Karpas-422 (cell line): ENCODE measurements around the gene MYO18B. TPM values are rescaled to one million over a fixed set of nuclear protein-coding genes. Genes with fewer than 3 reads are reported as not detected.

Source experiments
- DNase-seq: peaks from one replicate; pipeline ENCODE4 v3.0.0-alpha.2; 2015
- H2AFZ ChIP-seq: fragments of 200-600 bp; sonication (generic); 2 replicates; pipeline ENCODE4 v1.6.1; 2014; ENCODE audit warnings: antibody characterized with exemption, low read length, mixed read lengths
- H3K27ac ChIP-seq: fragments of 200-600 bp; sonication (generic); 2 replicates; pipeline ENCODE4 v1.5.1; 2014; ENCODE audit warnings: mild to moderate bottlenecking, low read length, moderate library complexity
- H3K27me3 ChIP-seq: fragments of 200-600 bp; sonication (generic); 2 replicates; pipeline ENCODE4 v1.6.1; 2014; ENCODE audit warnings: low read length, mixed read lengths
- H3K36me3 ChIP-seq: fragments of 200-600 bp; sonication (generic); 2 replicates; pipeline ENCODE4 v1.6.1; 2014; ENCODE audit warnings: low read length, mixed read lengths; ENCODE audit not compliant: insufficient read depth
- H3K4me1 ChIP-seq: fragments of 200-600 bp; sonication (generic); 2 replicates; pipeline ENCODE4 v1.6.1; 2014; ENCODE audit warnings: mild to moderate bottlenecking, low read length, mixed read lengths
- H3K4me2 ChIP-seq: fragments of 200-600 bp; sonication (generic); 2 replicates; pipeline ENCODE4 v1.6.1; 2014; ENCODE audit warnings: low read length, low read depth, mild to moderate bottlenecking; ENCODE audit not compliant: poor library complexity, severe bottlenecking
- H3K4me3 ChIP-seq: fragments of 200-600 bp; sonication (generic); 2 replicates; pipeline ENCODE4 v1.5.1; 2014; ENCODE audit warnings: mild to moderate bottlenecking, antibody characterized with exemption, low read length, mixed read lengths
- H3K79me2 ChIP-seq: fragments of 200-600 bp; sonication (generic); 2 replicates; pipeline ENCODE4 v1.6.1; 2014; ENCODE audit warnings: mild to moderate bottlenecking, low read length, mixed read lengths
- H3K9ac ChIP-seq: fragments of 200-600 bp; sonication (generic); 2 replicates; pipeline ENCODE4 v1.6.0; 2014; ENCODE audit warnings: low read length
- H3K9me2 ChIP-seq: fragments of 200-600 bp; sonication (generic), shearing (Covaris generic); replicated peaks from 2 replicates; pipeline ENCODE4 v1.6.0; 2014; ENCODE audit warnings: mild to moderate bottlenecking, low read length, moderate library complexity; ENCODE audit not compliant: insufficient read depth
- H3K9me3 ChIP-seq: fragments of 300-700, 200-600 bp; sonication (generic); 2 replicates; pipeline ENCODE4 v1.6.1; 2014; ENCODE audit warnings: low read length, mixed read lengths
- H4K20me1 ChIP-seq: fragments of 200-600 bp; sonication (generic); 2 replicates; pipeline ENCODE4 v1.6.1; 2014; ENCODE audit warnings: mild to moderate bottlenecking, antibody characterized with exemption, low read length, low read depth; ENCODE audit not compliant: insufficient read depth
- total RNA-seq: library from RNA; depleted of rRNA; stranded (reverse); fragments of >200 nt; shearing (Covaris generic); gene quantifications from 2 replicates; pipeline ENCODE4 v1.2.3, GENCODE V29; 2014; ENCODE audit warnings: low replicate concordance

The MYO18B gene
- total RNA-seq, 1 experiment from 2014 or later: not detected

DNA sequence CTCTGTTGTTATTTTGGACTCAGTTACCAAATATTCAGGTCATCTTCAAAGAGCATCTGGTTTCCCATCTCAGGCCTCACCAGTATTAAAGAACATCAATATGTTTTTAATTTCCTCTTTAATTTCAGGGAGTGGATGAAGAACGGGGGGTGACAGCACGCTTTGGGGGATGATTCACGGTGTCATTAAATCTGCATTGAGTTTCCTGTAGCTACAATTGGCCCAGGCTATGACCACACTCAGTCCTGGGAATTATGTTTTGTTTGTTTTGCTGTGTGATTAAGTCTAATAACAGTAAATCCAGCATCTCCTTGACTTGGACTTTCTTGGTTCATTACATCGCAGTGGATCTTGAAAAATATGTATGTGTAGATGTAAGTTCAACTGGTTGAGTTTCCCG is 277.6 kb downstream of the MYO18B start:
- no peaks in the 10 kb centered on the region for H3K36me3 ChIP-seq
- no peak overlapping the region for H3K4me2 ChIP-seq
- H3K9me3 ChIP-seq: no peaks in the 10 kb centered on the region
- no peaks in the 10 kb centered on the region for H3K27me3 ChIP-seq
- H3K9ac ChIP-seq: no peak overlapping the region
- H3K4me3 ChIP-seq: no peak overlapping the region
- no peak overlapping the region for H2AFZ ChIP-seq
- no peaks in the 10 kb centered on the region for H4K20me1 ChIP-seq
- no peaks in the 10 kb centered on the region for H3K79me2 ChIP-seq
- no peaks in the 10 kb centered on the region; the same call in 1 of the 2 replicates for H3K4me1 ChIP-seq
- H3K9me2 ChIP-seq: no peaks in the 10 kb centered on the region
- no peak overlapping the region for H3K27ac ChIP-seq
- DNase-seq: no peak

DNA sequence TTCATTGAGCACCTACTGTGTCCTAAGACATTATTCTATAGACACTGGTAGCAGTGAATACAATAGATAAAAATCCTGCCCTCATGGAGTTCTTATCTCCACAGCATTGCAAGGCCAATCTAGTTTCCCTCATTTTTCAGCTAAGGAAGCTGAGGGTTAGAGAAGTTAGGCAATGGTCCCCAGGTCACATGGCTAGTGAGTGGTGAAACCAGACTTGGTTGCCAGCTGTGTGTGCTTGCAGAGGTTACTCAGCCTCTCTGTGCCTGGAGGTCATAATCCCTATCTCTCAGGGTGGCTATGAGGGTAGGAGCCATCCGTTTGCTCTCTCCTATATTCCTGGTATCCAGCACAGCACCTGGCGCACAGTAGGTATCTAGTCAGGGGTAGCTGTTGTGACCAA is 279.5 kb downstream of the MYO18B start:
- no peak overlapping the region for H3K4me2 ChIP-seq
- H3K27me3 ChIP-seq: no peaks in the 10 kb centered on the region
- H3K27ac ChIP-seq: no peak overlapping the region
- H3K36me3 ChIP-seq: no peaks in the 10 kb centered on the region
- DNase-seq: no peak
- H3K4me3 ChIP-seq: no peak overlapping the region
- no peaks in the 10 kb centered on the region for H4K20me1 ChIP-seq
- no peaks in the 10 kb centered on the region for H3K9me2 ChIP-seq
- H3K9me3 ChIP-seq: no peaks in the 10 kb centered on the region
- H2AFZ ChIP-seq: no peak overlapping the region
- H3K9ac ChIP-seq: no peak overlapping the region
- no peaks in the 10 kb centered on the region; the same call in 1 of the 2 replicates for H3K4me1 ChIP-seq
- H3K79me2 ChIP-seq: no peaks in the 10 kb centered on the region

- no peaks in the 10 kb centered on the region for H4K20me1 ChIP-seq
- H3K9me3 ChIP-seq: no peaks in the 10 kb centered on the region
- no peak overlapping the region for H3K4me2 ChIP-seq
- H3K9me2 ChIP-seq: no peaks in the 10 kb centered on the region
- H3K36me3 ChIP-seq: no peaks in the 10 kb centered on the region
- no peak overlapping the region for H3K4me3 ChIP-seq
- no peaks in the 10 kb centered on the region; the same call in 1 of the 2 replicates for H3K4me1 ChIP-seq
- no peaks in the 10 kb centered on the region for H3K27me3 ChIP-seq
- no peak overlapping the region for H2AFZ ChIP-seq
- no peak overlapping the region for H3K27ac ChIP-seq
- H3K79me2 ChIP-seq: no peaks in the 10 kb centered on the region
- no peak overlapping the region for H3K9ac ChIP-seq
- no peak for DNase-seq
Observed at GRCh38 chr22:26023104-26023775, 281.3 kb downstream of the MYO18B start.

DNA sequence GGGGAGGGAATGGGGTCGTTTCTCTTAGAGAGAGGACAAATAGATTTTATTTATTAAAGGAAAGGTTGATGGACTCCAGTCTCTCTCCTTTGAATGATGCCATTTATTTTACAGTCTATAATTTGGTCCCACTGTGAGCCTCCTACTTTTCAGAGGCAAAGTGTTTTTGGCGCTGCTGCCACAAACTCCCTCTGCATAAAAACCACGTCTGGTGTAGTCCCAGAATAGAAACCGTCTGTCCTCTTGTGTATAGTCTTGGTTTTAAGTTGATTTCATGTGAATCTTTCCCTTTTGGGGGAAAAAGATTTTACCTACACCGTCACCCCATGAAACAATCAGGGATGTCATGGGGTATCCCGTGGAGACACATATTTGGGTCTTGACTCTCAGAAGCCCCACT is 283.6 kb downstream of the MYO18B start:
- no peak overlapping the region for H3K4me2 ChIP-seq
- no peak overlapping the region for H3K4me3 ChIP-seq
- no peaks in the 10 kb centered on the region for H3K27me3 ChIP-seq
- H3K9me2 ChIP-seq: no peaks in the 10 kb centered on the region
- H2AFZ ChIP-seq: no peak overlapping the region
- no peaks in the 10 kb centered on the region for H3K4me1 ChIP-seq
- no peak for DNase-seq
- H4K20me1 ChIP-seq: no peaks in the 10 kb centered on the region
- H3K36me3 ChIP-seq: no peaks in the 10 kb centered on the region
- H3K9ac ChIP-seq: no peak overlapping the region
- no peaks in the 10 kb centered on the region for H3K9me3 ChIP-seq
- H3K79me2 ChIP-seq: no peaks in the 10 kb centered on the region
- no peak overlapping the region for H3K27ac ChIP-seq

DNA sequence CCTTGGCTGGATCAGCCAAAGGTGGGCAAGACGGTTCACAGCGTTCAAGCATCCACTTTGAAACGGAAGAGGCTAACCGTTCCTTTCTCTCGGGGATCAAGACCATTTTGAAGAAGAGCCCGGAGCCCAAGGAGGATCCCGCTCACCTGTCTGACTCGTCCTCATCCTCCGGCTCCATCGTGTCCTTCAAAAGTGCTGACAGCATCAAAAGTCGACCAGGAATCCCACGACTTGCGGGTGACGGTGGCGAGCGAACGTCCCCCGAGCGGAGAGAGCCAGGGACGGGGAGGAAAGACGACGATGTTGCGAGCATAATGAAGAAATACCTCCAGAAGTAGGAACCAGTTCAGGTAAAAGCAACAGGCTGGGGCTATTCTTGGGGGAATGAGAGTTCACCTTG is 285.4 kb downstream of the MYO18B start:
- no peaks in the 10 kb centered on the region for H3K79me2 ChIP-seq
- no peak overlapping the region for H3K4me3 ChIP-seq
- no peaks in the 10 kb centered on the region for H3K4me1 ChIP-seq
- H2AFZ ChIP-seq: no peak overlapping the region
- DNase-seq: no peak
- H3K27ac ChIP-seq: no peak overlapping the region
- H3K9me2 ChIP-seq: no peaks in the 10 kb centered on the region
- no peaks in the 10 kb centered on the region for H3K9me3 ChIP-seq
- H4K20me1 ChIP-seq: no peaks in the 10 kb centered on the region
- no peak overlapping the region for H3K9ac ChIP-seq
- no peak overlapping the region for H3K4me2 ChIP-seq
- H3K27me3 ChIP-seq: no peaks in the 10 kb centered on the region
- no peaks in the 10 kb centered on the region for H3K36me3 ChIP-seq

- DNase-seq: no peak
- Histone ChIP-seq H4K20me1 (no peaks in the 10 kb centered on the region), H3K27ac (no peak overlapping the region), H3K9ac (no peak overlapping the region), H2AFZ (no peak overlapping the region), H3K27me3 (peaks cover 4% of the 10 kb centered on the region; the same call in 1 of the 2 replicates), H3K4me2 (no peak overlapping the region), H3K4me1 (no peaks in the 10 kb centered on the region), H3K9me2 (no peaks in the 10 kb centered on the region), H3K4me3 (no peak overlapping the region), H3K79me2 (no peaks in the 10 kb centered on the region), H3K36me3 (no peaks in the 10 kb centered on the region), H3K9me3 (peaks cover 8% of the 10 kb centered on the region; the same call in 1 of the 2 replicates)
Observed at GRCh38 chr22:26031641-26032040, 289.7 kb downstream of the MYO18B start.

DNA sequence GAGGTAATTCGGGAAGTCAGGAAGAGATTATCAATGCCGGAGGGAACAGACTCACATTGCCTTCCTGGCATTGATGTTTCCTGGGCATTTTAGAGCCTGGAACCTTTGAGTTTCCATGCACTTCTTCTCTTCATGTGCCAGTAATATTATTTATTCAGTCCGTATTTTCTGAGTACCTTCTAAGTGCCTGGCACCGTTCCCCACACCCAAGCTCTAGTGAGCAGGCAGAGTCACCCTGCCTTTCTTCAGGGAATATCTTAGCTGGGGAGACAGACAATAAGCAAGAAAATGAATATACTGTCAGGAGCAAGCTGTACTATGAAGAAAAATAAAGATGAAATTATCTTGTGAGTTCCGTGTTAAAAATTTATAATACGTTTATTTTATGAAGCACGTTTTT is 291.1 kb downstream of the MYO18B start:
- H3K4me3 ChIP-seq: no peak overlapping the region
- no peak overlapping the region for H3K27ac ChIP-seq
- H3K4me1 ChIP-seq: no peaks in the 10 kb centered on the region

GRCh38 chr22:26033586-26033985 is 291.6 kb downstream of the MYO18B start:
- Histone ChIP-seq H2AFZ (no peak overlapping the region), H3K4me2 (no peak overlapping the region), H3K36me3 (no peaks in the 10 kb centered on the region), H3K4me3 (no peak overlapping the region), H3K27ac (no peak overlapping the region), H3K27me3 (peaks cover 4% of the 10 kb centered on the region; the same call in 1 of the 2 replicates), H3K9me3 (peaks cover 8% of the 10 kb centered on the region; the same call in 1 of the 2 replicates), H3K9ac (no peak overlapping the region), H3K79me2 (no peaks in the 10 kb centered on the region), H3K4me1 (peaks cover 3% of the 10 kb centered on the region), H3K9me2 (no peaks in the 10 kb centered on the region), H4K20me1 (no peaks in the 10 kb centered on the region)
- no peak for DNase-seq

More for the DNA sequence above, 291.1 kb downstream of the MYO18B start:
- H4K20me1 ChIP-seq: no peaks in the 10 kb centered on the region
- no peaks in the 10 kb centered on the region for H3K9me2 ChIP-seq
- H3K27me3 ChIP-seq: peaks cover 4% of the 10 kb centered on the region; the same call in 1 of the 2 replicates
- H3K9ac ChIP-seq: no peak overlapping the region
- H3K4me2 ChIP-seq: no peak overlapping the region
- H3K36me3 ChIP-seq: no peaks in the 10 kb centered on the region
- no peaks in the 10 kb centered on the region for H3K79me2 ChIP-seq
- H2AFZ ChIP-seq: no peak overlapping the region
- H3K9me3 ChIP-seq: peaks cover 8% of the 10 kb centered on the region; the same call in 1 of the 2 replicates
- no peak for DNase-seq
